NCI-H524 treated with DMSO at 0.1 percent for 48 hours (cell line): Measurements from ENCODE around the gene IGF2R.
"Not testable (repeated sequence)": the region's sequence is repeated elsewhere in the genome, so short reads cannot be mapped to it uniquely, and the experiment has no call there.

Experiments used
- DNase-seq: peaks from one replicate; lab custom pipeline; 2025; lab: John Stamatoyannopoulos, UW

The IGF2R gene

GRCh38 chr6:160138839-160139419 is 170.0 kb downstream of the IGF2R start:
- DNase-seq, result no peak

- DNase-seq, result no peak
These were observed 170.6 kb downstream of the IGF2R start for GRCh38 chr6:160139420-160139851.

- DNase-seq, result not testable (repeated sequence)
These were observed 171.6 kb downstream of the IGF2R start for GRCh38 chr6:160140493-160140892.

GRCh38 chr6:160141001-160141726 is 172.3 kb downstream of the IGF2R start:
- no peak for DNase-seq

GRCh38 chr6:160142115-160142715 is 173.3 kb downstream of the IGF2R start:
- no peak for DNase-seq

GRCh38 chr6:160146454-160147145 is 177.7 kb downstream of the IGF2R start:
- DNase-seq, result no peak

- no peak for DNase-seq
These were observed 178.3 kb downstream of the IGF2R start for GRCh38 chr6:160147146-160147536.

- DNase-seq, result no peak
These were observed 185.6 kb downstream of the IGF2R start for GRCh38 chr6:160154471-160154870.

- DNase-seq, result no peak
These were observed 188.0 kb downstream of the IGF2R start for GRCh38 chr6:160156842-160157241.

- DNase-seq, result no peak
These were observed 191.6 kb downstream of the IGF2R start for GRCh38 chr6:160160450-160160849.
